HFF-Myc (cell line): ENCODE measurements around the gene AHCTF1.

ENCODE experiments used
- DNase-seq: peaks from one replicate; pipeline ENCODE4 v3.0.0-alpha.2; 2011; ENCODE audit warnings: low read depth; ENCODE audit errors: extremely low read depth
- H3K4me3 ChIP-seq: replicated peaks from 2 replicates; pipeline ENCODE4 v1.5.1; 2011; ENCODE audit warnings: low read depth, mild to moderate bottlenecking, control low read depth, low read length
- CTCF ChIP-seq: IDR thresholded peaks from 2 replicates; pipeline ENCODE4 v1.5.1; 2012; ENCODE audit warnings: mild to moderate bottlenecking, low read depth, low read length, control low read depth; ENCODE audit errors: missing control alignments

AHCTF1 gene

GRCh38 chr1:246934765-246935164 is 3.0 kb upstream of the AHCTF1 start:
- TF ChIP-seq CTCF: no peak
- no peak overlapping the region for H3K4me3 ChIP-seq
- no peak for DNase-seq

GRCh38 chr1:246933893-246934292 is 2.1 kb upstream of the AHCTF1 start:
- TF ChIP-seq CTCF: no peak
- no peak for DNase-seq
- H3K4me3 ChIP-seq: no peak overlapping the region

- DNase-seq: no peak
- peak overlapping the region; percentile 62 for H3K4me3 ChIP-seq
- TF ChIP-seq CTCF: no peak
Measured at GRCh38 chr1:246932366-246932700, 585 bp upstream of the AHCTF1 start.

GRCh38 chr1:246930830-246931548 is 759 bp downstream of the AHCTF1 start:
- peak overlapping the region; percentile 62 for H3K4me3 ChIP-seq
- DNase-seq: no peak
- no peak for TF ChIP-seq CTCF

- H3K4me3 ChIP-seq: no peak overlapping the region
- no peak for TF ChIP-seq CTCF
Measured at GRCh38 chr1:246925997-246926626, 5.6 kb downstream of the AHCTF1 start.

GRCh38 chr1:246923900-246924299 is 7.8 kb downstream of the AHCTF1 start:
- TF ChIP-seq CTCF: no peak
- no peak overlapping the region for H3K4me3 ChIP-seq
- no peak for DNase-seq

More at GRCh38 chr1:246925997-246926626, 5.6 kb downstream of the AHCTF1 start:
- DNase-seq: no peak
